ENCODE measurements around the gene KCNK5. TPM values are rescaled to one million over a fixed set of nuclear protein-coding genes. Genes with fewer than 3 reads are reported as not detected.

The KCNK5 gene
- total and polyA plus RNA-seq, 4 donors: 3.7 to 19.1 (median 7.5) TPM

DNA sequence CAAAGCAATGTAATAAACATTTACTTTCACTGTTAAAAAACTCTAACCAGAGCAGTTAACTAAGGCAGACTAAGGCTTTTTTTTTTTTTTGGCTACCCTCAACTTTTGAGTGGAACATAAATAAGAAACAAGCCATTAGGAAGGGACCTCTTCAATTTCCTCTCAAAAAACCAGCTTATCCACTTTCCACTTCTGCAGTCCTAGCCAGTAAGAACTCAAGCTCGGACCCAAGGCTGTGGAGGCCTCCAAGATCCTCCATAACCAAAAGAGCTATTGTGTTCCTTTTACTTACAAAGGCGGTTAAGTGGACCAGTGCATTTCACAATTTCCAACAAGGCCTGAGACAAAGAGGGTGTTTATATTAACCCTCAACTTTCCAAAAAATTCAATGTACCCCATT is 5.3 kb downstream of the KCNK5 start:
- H3K4me1 ChIP-seq (ENCODE audit: control insufficient read depth in 4 of 4, insufficient read depth in 4 of 4, low read length in 3 of 4): peaks cover 12 to 90% (median 76%) of the 10 kb centered on the region in 4 donors
- no peaks in the 10 kb centered on the region for H3K9me3 ChIP-seq (ENCODE audit: control insufficient read depth in 4 of 4, low read length in 3 of 4)
- WGBS: 53% methylated on average over 2 of the region's 2 CpGs
- TF ChIP-seq NR2F2 (IDR thresholded peaks at IDR 0.05) (no peak), RXRA (IDR thresholded peaks at IDR 0.05) (no peak), EGR1 (IDR thresholded peaks at IDR 0.05; ENCODE audit: low read depth in 2 of 2) (no peak), JUND (IDR thresholded peaks at IDR 0.05) (no peak), HNF4G (IDR thresholded peaks at IDR 0.05) (no peak), RAD21 (IDR thresholded peaks at IDR 0.05) (no peak), HNF4A (conservative IDR thresholded peaks at IDR 0.05) (no peak), YY1 (IDR thresholded peaks at IDR 0.05) (no peak), FOXA1 (IDR thresholded peaks at IDR 0.05) (no peak), GABPA (IDR thresholded peaks at IDR 0.05 in 1 of 2, conservative IDR thresholded peaks at IDR 0.05 in 1 of 2) (no peak), FOXA2 (IDR thresholded peaks at IDR 0.05) (no peak), TAF1 (conservative IDR thresholded peaks at IDR 0.05) (no peak), SP1 (IDR thresholded peaks at IDR 0.05) (no peak)
- TF ChIP-seq, protein P1, sequence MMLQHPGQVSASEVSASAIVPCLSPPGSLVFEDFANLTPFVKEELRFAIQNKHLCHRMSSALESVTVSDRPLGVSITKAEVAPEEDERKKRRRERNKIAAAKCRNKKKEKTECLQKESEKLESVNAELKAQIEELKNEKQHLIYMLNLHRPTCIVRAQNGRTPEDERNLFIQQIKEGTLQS (IDR thresholded peaks at IDR 0.05): no peak
- TF ChIP-seq, protein P2, sequence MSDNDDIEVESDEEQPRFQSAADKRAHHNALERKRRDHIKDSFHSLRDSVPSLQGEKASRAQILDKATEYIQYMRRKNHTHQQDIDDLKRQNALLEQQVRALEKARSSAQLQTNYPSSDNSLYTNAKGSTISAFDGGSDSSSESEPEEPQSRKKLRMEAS (IDR thresholded peaks at IDR 0.05): no peak
- TF ChIP-seq, protein P3, sequence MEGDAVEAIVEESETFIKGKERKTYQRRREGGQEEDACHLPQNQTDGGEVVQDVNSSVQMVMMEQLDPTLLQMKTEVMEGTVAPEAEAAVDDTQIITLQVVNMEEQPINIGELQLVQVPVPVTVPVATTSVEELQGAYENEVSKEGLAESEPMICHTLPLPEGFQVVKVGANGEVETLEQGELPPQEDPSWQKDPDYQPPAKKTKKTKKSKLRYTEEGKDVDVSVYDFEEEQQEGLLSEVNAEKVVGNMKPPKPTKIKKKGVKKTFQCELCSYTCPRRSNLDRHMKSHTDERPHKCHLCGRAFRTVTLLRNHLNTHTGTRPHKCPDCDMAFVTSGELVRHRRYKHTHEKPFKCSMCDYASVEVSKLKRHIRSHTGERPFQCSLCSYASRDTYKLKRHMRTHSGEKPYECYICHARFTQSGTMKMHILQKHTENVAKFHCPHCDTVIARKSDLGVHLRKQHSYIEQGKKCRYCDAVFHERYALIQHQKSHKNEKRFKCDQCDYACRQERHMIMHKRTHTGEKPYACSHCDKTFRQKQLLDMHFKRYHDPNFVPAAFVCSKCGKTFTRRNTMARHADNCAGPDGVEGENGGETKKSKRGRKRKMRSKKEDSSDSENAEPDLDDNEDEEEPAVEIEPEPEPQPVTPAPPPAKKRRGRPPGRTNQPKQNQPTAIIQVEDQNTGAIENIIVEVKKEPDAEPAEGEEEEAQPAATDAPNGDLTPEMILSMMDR (IDR thresholded peaks at IDR 0.05; ENCODE audit: low read depth, low read length, missing input control): no peak
- TF ChIP-seq, protein P4, sequence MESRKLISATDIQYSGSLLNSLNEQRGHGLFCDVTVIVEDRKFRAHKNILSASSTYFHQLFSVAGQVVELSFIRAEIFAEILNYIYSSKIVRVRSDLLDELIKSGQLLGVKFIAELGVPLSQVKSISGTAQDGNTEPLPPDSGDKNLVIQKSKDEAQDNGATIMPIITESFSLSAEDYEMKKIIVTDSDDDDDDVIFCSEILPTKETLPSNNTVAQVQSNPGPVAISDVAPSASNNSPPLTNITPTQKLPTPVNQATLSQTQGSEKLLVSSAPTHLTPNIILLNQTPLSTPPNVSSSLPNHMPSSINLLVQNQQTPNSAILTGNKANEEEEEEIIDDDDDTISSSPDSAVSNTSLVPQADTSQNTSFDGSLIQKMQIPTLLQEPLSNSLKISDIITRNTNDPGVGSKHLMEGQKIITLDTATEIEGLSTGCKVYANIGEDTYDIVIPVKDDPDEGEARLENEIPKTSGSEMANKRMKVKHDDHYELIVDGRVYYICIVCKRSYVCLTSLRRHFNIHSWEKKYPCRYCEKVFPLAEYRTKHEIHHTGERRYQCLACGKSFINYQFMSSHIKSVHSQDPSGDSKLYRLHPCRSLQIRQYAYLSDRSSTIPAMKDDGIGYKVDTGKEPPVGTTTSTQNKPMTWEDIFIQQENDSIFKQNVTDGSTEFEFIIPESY (IDR thresholded peaks at IDR 0.05): no peak
- TF ChIP-seq, protein P5, sequence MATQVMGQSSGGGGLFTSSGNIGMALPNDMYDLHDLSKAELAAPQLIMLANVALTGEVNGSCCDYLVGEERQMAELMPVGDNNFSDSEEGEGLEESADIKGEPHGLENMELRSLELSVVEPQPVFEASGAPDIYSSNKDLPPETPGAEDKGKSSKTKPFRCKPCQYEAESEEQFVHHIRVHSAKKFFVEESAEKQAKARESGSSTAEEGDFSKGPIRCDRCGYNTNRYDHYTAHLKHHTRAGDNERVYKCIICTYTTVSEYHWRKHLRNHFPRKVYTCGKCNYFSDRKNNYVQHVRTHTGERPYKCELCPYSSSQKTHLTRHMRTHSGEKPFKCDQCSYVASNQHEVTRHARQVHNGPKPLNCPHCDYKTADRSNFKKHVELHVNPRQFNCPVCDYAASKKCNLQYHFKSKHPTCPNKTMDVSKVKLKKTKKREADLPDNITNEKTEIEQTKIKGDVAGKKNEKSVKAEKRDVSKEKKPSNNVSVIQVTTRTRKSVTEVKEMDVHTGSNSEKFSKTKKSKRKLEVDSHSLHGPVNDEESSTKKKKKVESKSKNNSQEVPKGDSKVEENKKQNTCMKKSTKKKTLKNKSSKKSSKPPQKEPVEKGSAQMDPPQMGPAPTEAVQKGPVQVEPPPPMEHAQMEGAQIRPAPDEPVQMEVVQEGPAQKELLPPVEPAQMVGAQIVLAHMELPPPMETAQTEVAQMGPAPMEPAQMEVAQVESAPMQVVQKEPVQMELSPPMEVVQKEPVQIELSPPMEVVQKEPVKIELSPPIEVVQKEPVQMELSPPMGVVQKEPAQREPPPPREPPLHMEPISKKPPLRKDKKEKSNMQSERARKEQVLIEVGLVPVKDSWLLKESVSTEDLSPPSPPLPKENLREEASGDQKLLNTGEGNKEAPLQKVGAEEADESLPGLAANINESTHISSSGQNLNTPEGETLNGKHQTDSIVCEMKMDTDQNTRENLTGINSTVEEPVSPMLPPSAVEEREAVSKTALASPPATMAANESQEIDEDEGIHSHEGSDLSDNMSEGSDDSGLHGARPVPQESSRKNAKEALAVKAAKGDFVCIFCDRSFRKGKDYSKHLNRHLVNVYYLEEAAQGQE (IDR thresholded peaks at IDR 0.05): no peak
- H3K4me3 ChIP-seq (ENCODE audit: low read depth in 1 of 3, low read length in 3 of 3): no peak overlapping the region
- peaks cover 0 to 6% (median 0%) of the 10 kb centered on the region in 4 donors for H3K36me3 ChIP-seq (ENCODE audit: control insufficient read depth in 4 of 4, insufficient read depth in 3 of 4, low read depth in 1 of 4, low read length in 3 of 4)
- no peak for DNase-seq (ENCODE audit: low spot score)
- peak overlapping the region; percentile 72 to 91 for H3K27ac ChIP-seq (ENCODE audit: low read depth in 1 of 2, low read length in 2 of 2)
- no peaks in the 10 kb centered on the region for H3K27me3 ChIP-seq (ENCODE audit: control insufficient read depth in 4 of 4, insufficient read depth in 4 of 4, low read length in 3 of 4)
- H3K9ac ChIP-seq (ENCODE audit: low read depth in 1 of 2, low read length in 2 of 2): no peak overlapping the region
